H1 (cell line): ENCODE data around the gene RCL1.

Experiments used
- ATF3 ChIP-seq: IDR thresholded peaks from 2 replicates; pipeline ENCODE4 v1.6.1; 2011; ENCODE audit warnings: low read depth, mild to moderate bottlenecking, low read length; ENCODE audit not compliant: insufficient read depth
- BRCA1 ChIP-seq: IDR thresholded peaks from 2 replicates; pipeline ENCODE4 v1.6.1; 2012; ENCODE audit warnings: low read depth, low read length, improper control_type of control experiment
- CEBPB ChIP-seq: IDR thresholded peaks from 2 replicates; pipeline ENCODE4 v1.6.1; 2012; ENCODE audit warnings: low read depth, low read length
- CTCF ChIP-seq, 3 experiments: IDR thresholded peaks; 1 replicate in 2 of 3; 2 replicates in 1 of 3; pipeline versions ENCODE4 v1.5.1 to v1.6.1; 2011; ENCODE audit warnings: low read length in 3 of 3, mild to moderate bottlenecking in 3 of 3, inconsistent platforms in 2 of 3, low read depth in 1 of 3, moderate library complexity in 1 of 3; ENCODE audit not compliant: insufficient read depth in 1 of 3; ENCODE audit errors: control extremely low read depth in 1 of 3
- EP300 ChIP-seq, 2 experiments: IDR thresholded peaks; 1 replicate in 1 of 2; 2 replicates in 1 of 2; pipeline ENCODE4 v1.6.1; 2011 to 2012; ENCODE audit warnings: low read depth in 2 of 2, low read length in 2 of 2, mild to moderate bottlenecking in 2 of 2, borderline replicate concordance in 1 of 2, inconsistent platforms in 1 of 2, moderate library complexity in 1 of 2
- JUND ChIP-seq: IDR thresholded peaks from 2 replicates; pipeline ENCODE4 v1.6.1; 2011; ENCODE audit warnings: mild to moderate bottlenecking, improper control_type of control experiment, low read length
- KDM4A ChIP-seq: IDR thresholded peaks from one replicate; pipeline ENCODE4 v1.7.1; 2012; ENCODE audit warnings: low read depth, mild to moderate bottlenecking, moderate library complexity, low read length, inconsistent platforms; ENCODE audit not compliant: severe bottlenecking
- POLR2A ChIP-seq, 2 experiments: IDR thresholded peaks; 1 replicate in 1 of 2; 2 replicates in 1 of 2; pipeline ENCODE4 v1.6.1; 2011; ENCODE audit warnings: low read depth in 2 of 2, low read length in 2 of 2, mild to moderate bottlenecking in 2 of 2; ENCODE audit errors: control extremely low read depth in 1 of 2
- POLR2AphosphoS5 ChIP-seq: IDR thresholded peaks from 2 replicates; pipeline ENCODE4 v1.6.1; 2011; ENCODE audit warnings: low read depth, low read length
- SIRT6 ChIP-seq: IDR thresholded peaks from one replicate; pipeline ENCODE4 v1.7.1; 2012; ENCODE audit warnings: low read length, inconsistent platforms
- TCF12 ChIP-seq: IDR thresholded peaks from 2 replicates; pipeline ENCODE4 v1.6.1; 2011; ENCODE audit warnings: low read depth, mild to moderate bottlenecking, low read length
- YY1 ChIP-seq: IDR thresholded peaks from 2 replicates; pipeline ENCODE4 v1.6.1; 2011; ENCODE audit warnings: low read depth, mild to moderate bottlenecking, low read length
- ZNF274 ChIP-seq: IDR thresholded peaks from 2 replicates; pipeline ENCODE4 v1.7.0; 2012; ENCODE audit warnings: low read length, borderline replicate concordance; ENCODE audit errors: extremely low read depth
- TF ChIP-seq, protein P1 (sequence below): IDR thresholded peaks from 2 replicates; pipeline ENCODE4 v1.6.1; 2011; ENCODE audit warnings: low read length, improper control_type of control experiment

- TF ChIP-seq CTCF (IDR thresholded peaks at IDR 0.05; ENCODE audit: control extremely low read depth in 1 of 3, insufficient read depth in 1 of 3, low read depth in 1 of 3, low read length in 3 of 3) = no peak
- no peak for TF ChIP-seq CEBPB
- TF ChIP-seq EP300 (IDR thresholded peaks at IDR 0.05; ENCODE audit: borderline replicate concordance in 1 of 2, low read depth in 2 of 2, low read length in 2 of 2) = no peak
- no peak for TF ChIP-seq YY1
- no peak for TF ChIP-seq ZNF274
- TF ChIP-seq TCF12 = no peak
- TF ChIP-seq KDM4A = no peak
- TF ChIP-seq POLR2A (IDR thresholded peaks at IDR 0.05; ENCODE audit: control extremely low read depth in 1 of 2, low read depth in 2 of 2, low read length in 2 of 2) = no peak
- TF ChIP-seq SIRT6 = no peak
- TF ChIP-seq BRCA1 = no peak
- TF ChIP-seq ATF3 = no peak
- no peak for TF ChIP-seq JUND
- TF ChIP-seq, protein P1, sequence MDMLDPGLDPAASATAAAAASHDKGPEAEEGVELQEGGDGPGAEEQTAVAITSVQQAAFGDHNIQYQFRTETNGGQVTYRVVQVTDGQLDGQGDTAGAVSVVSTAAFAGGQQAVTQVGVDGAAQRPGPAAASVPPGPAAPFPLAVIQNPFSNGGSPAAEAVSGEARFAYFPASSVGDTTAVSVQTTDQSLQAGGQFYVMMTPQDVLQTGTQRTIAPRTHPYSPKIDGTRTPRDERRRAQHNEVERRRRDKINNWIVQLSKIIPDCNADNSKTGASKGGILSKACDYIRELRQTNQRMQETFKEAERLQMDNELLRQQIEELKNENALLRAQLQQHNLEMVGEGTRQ = no peak
- TF ChIP-seq POLR2AphosphoS5 = no peak
Observed at GRCh38 chr9:4781408-4781807, 11.3 kb upstream of the RCL1 start.
